HFF-Myc (cell line): ENCODE results near the gene BICRAL.

Experiments
- DNase-seq: peaks from one replicate; pipeline ENCODE4 v3.0.0-alpha.2; 2011; ENCODE audit warnings: low read depth; ENCODE audit errors: extremely low read depth
- H3K4me3 ChIP-seq: replicated peaks from 2 replicates; pipeline ENCODE4 v1.5.1; 2011; ENCODE audit warnings: low read depth, mild to moderate bottlenecking, control low read depth, low read length
- CTCF ChIP-seq: IDR thresholded peaks from 2 replicates; pipeline ENCODE4 v1.5.1; 2012; ENCODE audit warnings: mild to moderate bottlenecking, low read depth, low read length, control low read depth; ENCODE audit errors: missing control alignments

Gene BICRAL

DNA sequence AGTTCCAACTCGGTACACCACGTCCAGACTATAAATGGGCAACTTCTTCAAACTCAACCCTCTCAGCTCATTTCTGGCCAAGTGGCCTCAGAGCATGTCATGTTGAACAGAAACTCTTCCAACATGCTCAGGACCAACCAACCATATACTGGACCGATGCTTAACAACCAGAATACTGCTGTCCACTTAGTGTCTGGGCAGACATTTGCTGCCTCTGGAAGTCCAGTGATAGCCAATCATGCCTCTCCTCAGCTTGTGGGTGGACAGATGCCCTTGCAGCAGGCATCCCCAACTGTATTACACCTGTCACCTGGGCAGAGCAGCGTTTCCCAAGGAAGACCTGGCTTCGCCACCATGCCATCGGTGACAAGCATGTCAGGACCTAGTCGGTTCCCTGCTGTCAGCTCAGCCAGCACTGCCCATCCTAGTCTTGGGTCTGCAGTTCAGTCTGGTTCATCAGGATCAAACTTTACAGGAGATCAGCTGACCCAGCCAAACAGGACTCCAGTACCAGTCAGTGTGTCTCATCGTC is 47.8 kb downstream of the BICRAL start:
- no peak for TF ChIP-seq CTCF
- no peak for DNase-seq
- no peak overlapping the region for H3K4me3 ChIP-seq

DNA sequence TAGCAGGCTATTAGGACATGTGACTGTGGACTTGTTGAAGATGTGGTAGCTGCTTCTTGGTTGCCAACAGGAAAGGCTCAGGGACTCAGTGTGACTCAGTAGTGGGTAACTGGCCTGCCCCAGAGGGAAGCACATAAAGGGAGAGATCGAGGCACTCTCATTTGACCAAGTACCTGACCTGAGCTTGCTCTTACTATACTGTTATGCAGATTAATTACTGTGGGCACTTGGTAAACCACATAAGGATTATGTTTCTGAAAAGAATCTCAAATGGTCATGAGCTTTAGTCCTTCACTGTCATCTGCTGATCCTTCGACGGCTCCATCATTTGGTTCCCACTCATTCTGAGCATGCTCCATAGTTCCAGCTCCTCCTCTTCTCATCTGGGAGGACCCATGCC is 49.4 kb downstream of the BICRAL start:
- no peak for TF ChIP-seq CTCF
- H3K4me3 ChIP-seq: no peak overlapping the region
- no peak for DNase-seq

DNA sequence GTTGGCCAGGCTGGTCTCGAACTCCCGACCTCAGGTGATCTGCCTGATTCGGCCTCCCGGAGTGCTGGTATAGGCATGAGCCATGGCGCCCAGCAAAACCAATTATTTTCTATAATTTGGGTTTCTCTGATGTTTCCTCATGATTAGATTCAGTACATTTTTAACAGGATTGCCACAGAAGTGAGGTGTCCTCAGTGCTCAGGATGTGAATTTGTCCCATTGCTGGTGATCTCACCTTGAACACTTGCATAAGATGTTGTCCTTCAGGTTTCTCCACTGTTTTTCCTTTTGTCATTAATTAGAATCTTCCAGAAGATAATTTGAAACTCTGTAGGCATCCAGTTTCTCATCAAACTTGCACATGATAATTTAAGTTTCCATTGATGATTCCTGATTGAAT is 52.2 kb downstream of the BICRAL start:
- DNase-seq: no peak
- H3K4me3 ChIP-seq: no peak overlapping the region
- TF ChIP-seq CTCF: no peak

DNA sequence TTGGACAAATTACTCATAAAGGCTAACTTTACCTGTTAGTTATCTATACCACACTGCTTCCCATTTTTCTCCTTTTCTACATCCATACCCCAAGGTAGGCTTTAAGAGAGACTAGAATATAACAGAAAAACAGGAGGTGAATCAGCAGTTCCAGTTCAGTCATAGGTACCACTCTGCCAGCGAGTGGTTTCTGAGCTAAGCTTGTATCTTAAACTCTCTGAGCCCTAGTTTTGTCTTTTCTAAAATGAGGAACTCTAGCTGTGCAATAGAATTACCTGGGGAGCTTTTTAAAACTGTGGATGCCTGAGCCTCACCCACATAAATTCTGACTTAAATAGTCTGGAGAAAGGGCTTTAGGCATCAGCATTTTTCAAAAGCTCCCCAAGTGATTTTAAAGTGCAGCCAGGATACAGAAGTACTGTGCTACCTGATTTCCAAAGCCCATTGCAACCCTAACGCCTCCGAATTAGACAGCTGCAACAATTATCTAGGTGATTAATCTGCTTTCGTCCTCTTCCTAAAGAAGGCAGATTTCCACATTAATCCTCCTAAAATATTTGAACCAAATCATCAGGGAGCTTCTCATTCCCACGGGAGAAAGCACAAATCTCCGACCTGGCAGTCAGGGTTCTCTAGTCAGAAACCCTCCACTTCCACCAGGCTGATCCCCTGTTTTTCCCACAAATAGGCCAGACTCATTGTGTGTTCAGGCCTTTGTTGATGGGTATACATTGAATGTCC is 60.2 kb downstream of the BICRAL start:
- no peak for TF ChIP-seq CTCF
- H3K4me3 ChIP-seq: no peak overlapping the region
- no peak for DNase-seq

GRCh38 chr6:42845327-42845694 is 63.5 kb downstream of the BICRAL start:
- no peak overlapping the region for H3K4me3 ChIP-seq
- TF ChIP-seq CTCF: no peak
- no peak for DNase-seq

DNA sequence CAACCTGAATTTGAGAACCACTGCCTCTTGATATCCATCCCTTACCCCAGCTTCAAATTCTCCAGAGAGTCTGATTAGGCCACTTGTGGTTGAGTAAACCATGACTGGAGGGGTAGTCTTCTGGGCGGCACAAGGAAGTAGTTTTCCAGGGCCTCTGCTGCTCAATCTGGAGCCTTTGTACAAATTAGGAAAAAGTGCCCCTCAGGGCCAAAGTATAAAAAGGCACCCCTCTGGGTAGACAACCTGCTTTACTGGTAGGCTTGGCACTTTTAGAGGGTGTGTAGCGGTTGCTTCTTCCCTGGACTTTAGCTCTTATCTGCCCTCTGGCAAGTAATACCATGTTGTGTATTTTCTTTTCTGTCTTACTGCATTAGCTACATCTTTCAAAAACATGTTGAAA is 64.7 kb downstream of the BICRAL start:
- no peak for DNase-seq

More for the DNA sequence above, 64.7 kb downstream of the BICRAL start:
- no peak for TF ChIP-seq CTCF
- H3K4me3 ChIP-seq: no peak overlapping the region
